Measurements from ENCODE around the gene MYO15B. TPM values are rescaled to one million over a fixed set of nuclear protein-coding genes. Genes with fewer than 3 reads are reported as not detected.
A peak's percentile ranks its signal among the peaks of the same experiment; 100 is the strongest.

MYO15B gene
- total and polyA plus RNA-seq, 2 of the 13 experiments (the other 11 are each of a cell fraction or from before 2014, with no cell fraction given), result 2.8 to 8.1 TPM

- TF ChIP-seq SALL1 (CRISPR knock-in tag; IDR thresholded peaks at IDR 0.05) (peak; percentile 95), ZNF766 (CRISPR knock-in tag; IDR thresholded peaks at IDR 0.05; ENCODE audit: borderline replicate concordance) (peak; percentile 64; the same call in 1 of the 2 replicates), ZNF776 (CRISPR knock-in tag; IDR thresholded peaks at IDR 0.05) (peak; percentile 89; the same call in 1 of the 2 replicates), ZNF230 (CRISPR knock-in tag; IDR thresholded peaks at IDR 0.05) (no peak), ZNF121 (CRISPR knock-in tag; IDR thresholded peaks at IDR 0.05) (peak; percentile 89), FOXA3 (CRISPR knock-in tag; IDR thresholded peaks at IDR 0.05) (peak; percentile 97), ZC3H13 (CRISPR knock-in tag; IDR thresholded peaks at IDR 0.05) (no peak), ZKSCAN8 (CRISPR knock-in tag; IDR thresholded peaks at IDR 0.05; ENCODE audit: borderline replicate concordance) (peak; percentile 94; the same call in 1 of the 2 replicates), YEATS2 (CRISPR knock-in tag; IDR thresholded peaks at IDR 0.05; ENCODE audit: borderline replicate concordance) (peak; percentile 63; the same call in 1 of the 2 replicates), ZNF749 (CRISPR knock-in tag; IDR thresholded peaks at IDR 0.05; ENCODE audit: borderline replicate concordance) (no peak; the same call in 1 of the 2 replicates), ZZZ3 (CRISPR knock-in tag; IDR thresholded peaks at IDR 0.05; ENCODE audit: borderline replicate concordance) (peak; percentile 30; the same call in 1 of the 2 replicates), ZNF550 (CRISPR knock-in tag; IDR thresholded peaks at IDR 0.05; ENCODE audit: borderline replicate concordance) (peak; percentile 79; the same call in 1 of the 2 replicates), SMAD9 (CRISPR knock-in tag; IDR thresholded peaks at IDR 0.05) (peak; percentile 16; the same call in 1 of the 2 replicates), ZNF724P (CRISPR knock-in tag; IDR thresholded peaks at IDR 0.05; ENCODE audit: borderline replicate concordance) (peak; percentile 37; the same call in 1 of the 2 replicates), ZMYM4 (CRISPR knock-in tag; IDR thresholded peaks at IDR 0.05) (peak; percentile 82), JUNB (CRISPR knock-in tag; IDR thresholded peaks at IDR 0.05; ENCODE audit: borderline replicate concordance) (no peak), PHF20 (CRISPR knock-in tag; IDR thresholded peaks at IDR 0.05) (no peak), ZMAT5 (CRISPR knock-in tag; IDR thresholded peaks at IDR 0.05; ENCODE audit: borderline replicate concordance, low read depth) (no peak), ZFY (CRISPR knock-in tag; IDR thresholded peaks at IDR 0.05) (peak; percentile 82), PRDM15 (CRISPR knock-in tag; IDR thresholded peaks at IDR 0.05) (no peak; the same call in 1 of the 2 replicates), ZNF841 (CRISPR knock-in tag; IDR thresholded peaks at IDR 0.05; ENCODE audit: borderline replicate concordance) (no peak), ZBTB7B (CRISPR knock-in tag; IDR thresholded peaks at IDR 0.05) (peak; percentile 98), ZEB1 (IDR thresholded peaks at IDR 0.05; ENCODE audit: insufficient replicate concordance, low read depth) (peak; percentile 48), HMG20B (CRISPR knock-in tag; conservative IDR thresholded peaks at IDR 0.05) (peak; percentile 16), HOXA7 (CRISPR knock-in tag; IDR thresholded peaks at IDR 0.05) (no peak), ZNF652 (CRISPR knock-in tag; IDR thresholded peaks at IDR 0.05; ENCODE audit: borderline replicate concordance, low read depth) (peak; percentile 18; the same call in 1 of the 2 replicates), EP300 (IDR thresholded peaks at IDR 0.05; ENCODE audit: low read depth in 2 of 2, low read length in 2 of 2) (peak in 1 of 2 experiments; percentile 80; a peak in 2 of 4 replicates), EP300 (CRISPR knock-in tag; IDR thresholded peaks at IDR 0.05; ENCODE audit: borderline replicate concordance) (peak; percentile 73; the same call in 1 of the 2 replicates)
These were observed 30.3 kb upstream of the MYO15B start (continued) for GRCh38 chr17:75557075-75557851.

Data from HepG2 (cell line).